ENCODE measurements around the gene LPIN1. TPM values are rescaled to one million over a fixed set of nuclear protein-coding genes. Genes with fewer than 3 reads are reported as not detected.

Gene LPIN1
- total RNA-seq, 1 donor from 2014 or later: 62.9 TPM

DNA sequence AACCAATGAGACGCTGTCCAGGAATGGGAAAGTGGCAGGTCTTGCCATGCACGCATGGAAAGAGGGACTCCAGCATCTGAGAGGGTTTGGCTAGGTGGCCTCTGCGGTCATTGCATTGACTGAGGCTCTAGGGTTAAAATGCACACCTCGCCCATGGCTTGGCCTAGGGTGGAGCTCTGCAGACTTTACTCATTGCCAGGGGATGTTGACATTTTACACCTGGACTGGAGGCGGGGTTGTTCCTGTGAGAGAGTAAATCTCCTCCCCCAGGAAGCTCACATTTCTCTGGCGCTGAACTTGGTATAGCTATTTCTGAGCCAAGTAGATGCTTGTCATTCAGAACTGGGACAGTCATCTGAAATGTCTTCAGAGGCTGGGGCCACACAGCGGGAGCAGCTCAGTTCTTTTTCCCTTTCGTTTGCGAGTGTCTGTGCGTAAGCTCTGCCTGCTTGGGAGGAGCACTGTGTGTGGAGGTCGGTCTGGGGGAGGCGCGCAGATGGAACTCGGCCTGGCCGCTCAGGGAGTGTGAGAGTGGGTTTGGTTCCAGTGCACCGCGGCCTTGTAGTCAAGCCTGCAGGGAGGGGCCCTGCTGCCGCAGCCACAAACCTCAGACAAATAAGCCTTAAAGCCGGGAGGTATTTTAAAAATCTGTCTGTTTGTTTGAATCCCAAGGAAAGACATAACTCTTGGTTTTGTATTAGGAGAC is 76.5 kb downstream of the LPIN1 start:
- Histone ChIP-seq H3K27ac (no peak overlapping the region), H3K36me3 (peaks cover 55% of the 10 kb centered on the region), H3K4me1 (no peaks in the 10 kb centered on the region), H3K4me3 (no peak overlapping the region), H3K9me3 (no peaks in the 10 kb centered on the region), H3K27me3 (no peaks in the 10 kb centered on the region)
- ATAC-seq (peak; percentile 54), DNase-seq (no peak)
- intact Hi-C loops (cut with DNase I): no loop called here
- TF ChIP-seq, protein P1, sequence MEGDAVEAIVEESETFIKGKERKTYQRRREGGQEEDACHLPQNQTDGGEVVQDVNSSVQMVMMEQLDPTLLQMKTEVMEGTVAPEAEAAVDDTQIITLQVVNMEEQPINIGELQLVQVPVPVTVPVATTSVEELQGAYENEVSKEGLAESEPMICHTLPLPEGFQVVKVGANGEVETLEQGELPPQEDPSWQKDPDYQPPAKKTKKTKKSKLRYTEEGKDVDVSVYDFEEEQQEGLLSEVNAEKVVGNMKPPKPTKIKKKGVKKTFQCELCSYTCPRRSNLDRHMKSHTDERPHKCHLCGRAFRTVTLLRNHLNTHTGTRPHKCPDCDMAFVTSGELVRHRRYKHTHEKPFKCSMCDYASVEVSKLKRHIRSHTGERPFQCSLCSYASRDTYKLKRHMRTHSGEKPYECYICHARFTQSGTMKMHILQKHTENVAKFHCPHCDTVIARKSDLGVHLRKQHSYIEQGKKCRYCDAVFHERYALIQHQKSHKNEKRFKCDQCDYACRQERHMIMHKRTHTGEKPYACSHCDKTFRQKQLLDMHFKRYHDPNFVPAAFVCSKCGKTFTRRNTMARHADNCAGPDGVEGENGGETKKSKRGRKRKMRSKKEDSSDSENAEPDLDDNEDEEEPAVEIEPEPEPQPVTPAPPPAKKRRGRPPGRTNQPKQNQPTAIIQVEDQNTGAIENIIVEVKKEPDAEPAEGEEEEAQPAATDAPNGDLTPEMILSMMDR (IDR thresholded peaks at IDR 0.05): no peak

DNA sequence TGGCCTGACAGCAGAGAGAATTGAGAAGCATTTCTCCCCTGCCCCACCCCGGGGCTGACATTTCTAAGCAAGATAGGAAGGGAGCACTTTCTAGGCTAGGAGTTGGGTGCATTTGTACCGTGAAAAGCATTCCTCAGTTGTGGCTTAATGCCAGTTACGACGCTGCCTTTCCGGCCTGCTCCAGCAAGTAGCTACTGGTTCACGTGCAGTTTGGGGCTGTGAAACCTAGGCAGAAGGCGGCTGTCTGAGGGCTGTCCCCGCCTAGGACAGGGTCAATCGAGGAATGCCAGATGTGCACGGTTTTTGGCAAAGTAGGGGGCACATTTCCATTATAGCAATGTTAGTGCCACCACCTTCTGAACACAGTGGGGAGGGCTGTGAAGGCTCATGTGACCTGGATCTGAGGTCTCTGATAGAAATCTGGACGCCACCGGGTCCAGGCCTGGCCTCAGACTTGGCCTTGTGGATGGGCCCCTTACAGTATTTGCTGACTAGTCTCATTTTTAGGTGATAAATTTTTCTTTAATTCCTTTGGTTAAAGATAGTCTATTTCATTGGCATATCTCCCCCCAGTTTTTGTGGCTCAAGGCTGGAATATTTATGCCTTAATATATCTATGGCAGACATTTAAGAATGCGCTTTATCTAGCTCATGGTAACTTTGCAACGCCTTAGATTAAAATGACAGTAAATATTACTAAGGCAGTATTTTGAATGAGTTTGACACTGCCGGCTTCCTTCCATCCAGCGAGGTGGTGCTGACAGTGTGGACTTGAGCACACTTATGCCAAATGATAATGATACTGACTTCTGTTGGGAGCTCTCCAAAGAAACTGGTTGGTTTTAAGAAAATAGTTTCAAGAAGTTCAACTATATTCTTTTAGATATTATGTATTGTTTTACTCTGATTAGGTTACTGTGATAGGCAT is 78.7 kb downstream of the LPIN1 start:
- TF ChIP-seq, protein P1 (IDR thresholded peaks at IDR 0.05): no peak
- Histone ChIP-seq H3K27me3 (no peaks in the 10 kb centered on the region), H3K9me3 (no peaks in the 10 kb centered on the region), H3K27ac (no peak overlapping the region), H3K36me3 (peaks cover 43% of the 10 kb centered on the region), H3K4me3 (no peak overlapping the region), H3K4me1 (peaks cover 12% of the 10 kb centered on the region)
- intact Hi-C loops (cut with DNase I): no loop called here
- no peak for DNase-seq
- ATAC-seq: no peak

DNA sequence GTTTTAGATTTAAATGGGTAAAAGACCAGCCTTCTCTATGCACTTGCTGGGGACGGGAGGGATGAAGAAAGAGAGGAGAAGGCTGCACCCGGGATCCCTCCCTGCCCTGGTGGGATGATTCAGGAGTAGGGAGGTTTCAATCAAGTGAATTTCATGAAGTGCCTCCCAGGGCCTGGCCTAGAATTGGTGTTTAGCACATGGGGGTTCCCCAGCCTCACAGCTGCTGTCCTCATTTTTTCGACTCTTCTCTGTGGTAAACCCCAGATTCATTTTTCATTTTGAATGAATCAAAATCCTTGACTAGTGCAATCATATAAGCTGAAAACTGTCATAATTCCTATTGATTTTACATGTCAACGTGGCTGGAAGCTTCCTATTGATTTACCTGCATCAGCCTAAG is 81.1 kb downstream of the LPIN1 start:
- Histone ChIP-seq H3K27ac (no peak overlapping the region), H3K4me1 (peaks cover 26% of the 10 kb centered on the region), H3K9me3 (no peaks in the 10 kb centered on the region), H3K4me3 (no peak overlapping the region), H3K27me3 (no peaks in the 10 kb centered on the region), H3K36me3 (peaks cover 31% of the 10 kb centered on the region)
- DNase-seq (no peak), ATAC-seq (no peak)
- TF ChIP-seq, protein P1 (IDR thresholded peaks at IDR 0.05): no peak
- intact Hi-C loops (cut with DNase I): no loop called here

DNA sequence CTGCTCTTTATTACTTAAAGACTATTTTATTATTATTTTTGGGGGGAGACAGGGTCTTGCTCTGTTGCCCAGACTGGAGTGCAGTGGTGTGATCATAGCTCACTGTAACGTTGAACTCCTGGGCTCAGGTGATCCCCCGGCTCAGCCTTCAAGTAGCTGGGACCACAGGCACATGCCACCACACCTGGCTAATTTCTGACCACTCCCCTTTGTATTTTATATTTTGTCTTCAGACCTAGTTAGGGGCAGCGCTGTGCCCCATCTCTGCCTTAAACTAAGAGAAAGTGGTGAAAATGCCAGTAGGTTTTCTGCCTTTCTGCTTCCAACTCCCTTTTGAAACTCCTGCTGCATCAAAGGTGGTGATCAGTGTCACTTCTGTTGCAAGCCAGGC is 82.5 kb downstream of the LPIN1 start:
- peak overlapping the region; percentile 81 for H3K27ac ChIP-seq
- H3K4me1 ChIP-seq: peaks cover 26% of the 10 kb centered on the region
- intact Hi-C loops (cut with DNase I): no loop called here
- no peak overlapping the region for H3K4me3 ChIP-seq
- ATAC-seq (no peak), DNase-seq (no peak)
- no peaks in the 10 kb centered on the region for H3K9me3 ChIP-seq
- TF ChIP-seq, protein P1 (IDR thresholded peaks at IDR 0.05): no peak
- H3K36me3 ChIP-seq: peaks cover 29% of the 10 kb centered on the region
- H3K27me3 ChIP-seq: no peaks in the 10 kb centered on the region

DNA sequence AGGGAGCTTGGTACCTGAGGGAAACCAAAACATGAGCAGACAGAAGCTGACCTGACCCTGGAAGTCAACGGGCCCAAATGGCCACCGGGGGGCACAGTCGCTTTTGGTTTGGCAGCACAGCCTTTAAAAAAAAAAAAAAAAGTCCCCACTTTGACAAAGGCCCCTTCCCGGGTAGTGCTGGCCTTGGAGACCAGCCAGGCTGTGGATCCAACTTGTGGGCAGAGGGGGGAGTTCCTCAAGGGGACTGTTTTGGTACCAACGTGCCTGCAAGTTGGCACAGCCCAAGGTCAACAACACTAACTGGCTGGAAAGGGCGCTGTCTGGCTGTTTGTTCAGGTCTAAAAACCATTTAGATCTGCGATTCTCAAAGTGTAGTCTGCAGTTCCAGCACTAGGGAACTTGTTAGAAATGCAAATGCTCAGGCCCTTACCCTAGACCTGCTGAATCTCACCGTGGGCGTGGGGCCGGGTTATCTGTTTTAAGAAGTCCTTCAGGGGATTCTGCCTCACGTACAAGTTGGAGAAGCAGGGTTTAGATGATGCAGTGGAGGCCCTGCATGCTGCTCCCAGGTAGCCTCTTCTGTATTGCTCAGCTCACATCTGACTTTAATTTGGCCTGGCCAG is 83.0 kb downstream of the LPIN1 start:
- peak overlapping the region; percentile 81 for H3K27ac ChIP-seq
- H3K4me3 ChIP-seq: peak overlapping the region; percentile 30
- peaks cover 24% of the 10 kb centered on the region for H3K36me3 ChIP-seq
- peak; percentile 26 for ATAC-seq
- peaks cover 26% of the 10 kb centered on the region for H3K4me1 ChIP-seq
- peak; percentile 78 for DNase-seq
- intact Hi-C loops (cut with DNase I): no loop called here
- TF ChIP-seq, protein P1 (IDR thresholded peaks at IDR 0.05): peak; percentile 44
- no peaks in the 10 kb centered on the region for H3K9me3 ChIP-seq
- no peaks in the 10 kb centered on the region for H3K27me3 ChIP-seq
